Measurements from ENCODE around the gene CYFIP1.

- TF ChIP-seq PHF20 (CRISPR knock-in tag; IDR thresholded peaks at IDR 0.05): no peak
- no peak for TF ChIP-seq SP1 (IDR thresholded peaks at IDR 0.05)
- TF ChIP-seq SP1 (CRISPR knock-in tag; IDR thresholded peaks at IDR 0.05): no peak
- TF ChIP-seq ZNF205 (CRISPR knock-in tag; IDR thresholded peaks at IDR 0.05): no peak
- no peak for TF ChIP-seq ZGPAT (CRISPR knock-in tag; IDR thresholded peaks at IDR 0.05)
- no peak for TF ChIP-seq SALL2 (CRISPR knock-in tag; IDR thresholded peaks at IDR 0.05)
- no peak for TF ChIP-seq PBX2 (CRISPR knock-in tag; IDR thresholded peaks at IDR 0.05)
- no peak for TF ChIP-seq MYC (CRISPR knock-in tag; IDR thresholded peaks at IDR 0.05; ENCODE audit: borderline replicate concordance)
- no peak for TF ChIP-seq ATRX (CRISPR knock-in tag; IDR thresholded peaks at IDR 0.05; ENCODE audit: borderline replicate concordance)
- TF ChIP-seq ZNF383 (CRISPR knock-in tag; IDR thresholded peaks at IDR 0.05; ENCODE audit: borderline replicate concordance): no peak
- no peak for TF ChIP-seq EP300 (IDR thresholded peaks at IDR 0.05; ENCODE audit: low read depth in 2 of 2, low read length in 2 of 2)
- TF ChIP-seq EP300 (CRISPR knock-in tag; IDR thresholded peaks at IDR 0.05; ENCODE audit: borderline replicate concordance): no peak
- no peak for TF ChIP-seq SP2 (CRISPR knock-in tag; IDR thresholded peaks at IDR 0.05)
Measured at GRCh38 chr15:22885120-22885519, 95.0 kb downstream of the CYFIP1 start.
